Measurements from ENCODE around the gene TRIM69. TPM values are rescaled to one million over a fixed set of nuclear protein-coding genes. Genes with fewer than 3 reads are reported as not detected.
"Not testable (repeated sequence)": the region's sequence is repeated elsewhere in the genome, so short reads cannot be mapped to it uniquely, and the experiment has no call there.

TRIM69 gene, protein sequence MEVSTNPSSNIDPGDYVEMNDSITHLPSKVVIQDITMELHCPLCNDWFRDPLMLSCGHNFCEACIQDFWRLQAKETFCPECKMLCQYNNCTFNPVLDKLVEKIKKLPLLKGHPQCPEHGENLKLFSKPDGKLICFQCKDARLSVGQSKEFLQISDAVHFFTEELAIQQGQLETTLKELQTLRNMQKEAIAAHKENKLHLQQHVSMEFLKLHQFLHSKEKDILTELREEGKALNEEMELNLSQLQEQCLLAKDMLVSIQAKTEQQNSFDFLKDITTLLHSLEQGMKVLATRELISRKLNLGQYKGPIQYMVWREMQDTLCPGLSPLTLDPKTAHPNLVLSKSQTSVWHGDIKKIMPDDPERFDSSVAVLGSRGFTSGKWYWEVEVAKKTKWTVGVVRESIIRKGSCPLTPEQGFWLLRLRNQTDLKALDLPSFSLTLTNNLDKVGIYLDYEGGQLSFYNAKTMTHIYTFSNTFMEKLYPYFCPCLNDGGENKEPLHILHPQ
- total RNA-seq (10 to 100 TPM; 28.9 to 41.8 TPM), polyA plus RNA-seq (ENCODE audit: insufficient read length in 2 of 2) (10 to 100 TPM; 50.4 to 55.1 TPM)
- long read RNA-seq, donor 1, transcript TRIM69-207 (2 exons, 3,190 nt), result major isoform, 20 of 20 reads
- long read RNA-seq, donor 1, partial matches to known transcripts, result 0 of 20 reads
- long read RNA-seq, donor 1, other reads (novel, unspliced or antisense), result 0 of 20 reads
- long read RNA-seq, donor 2, transcript TRIM69-207 (2 exons, 3,190 nt), result major isoform, 15 of 15 reads
- long read RNA-seq, donor 2, partial matches to known transcripts, result 0 of 15 reads
- long read RNA-seq, donor 2, other reads (novel, unspliced or antisense), result 0 of 15 reads
- long read RNA-seq, donor 3, transcript TRIM69-207 (2 exons, 3,190 nt), result major isoform, 11 of 11 reads
- long read RNA-seq, donor 3, partial matches to known transcripts, result 0 of 11 reads
- long read RNA-seq, donor 3, other reads (novel, unspliced or antisense), result 0 of 11 reads
- long read RNA-seq, donor 4, transcript TRIM69-207 (2 exons, 3,190 nt), result major isoform, 13 of 14 reads
- long read RNA-seq, donor 4, partial matches to known transcripts, result 0 of 14 reads
- long read RNA-seq, donor 4, other reads (novel, unspliced or antisense), result 0 of 14 reads

- peaks cover 2% of the 10 kb centered on the region for H3K36me3 ChIP-seq (ENCODE audit: control insufficient read depth, insufficient read depth, low read length)
- H3K27ac ChIP-seq (ENCODE audit: low read depth, low read length), result no peak within 1 kb of the TSS
- H3K4me3 ChIP-seq (ENCODE audit: low read depth, low read length), result no peak within 1 kb of the TSS
- 60% methylated on average over 1 of the region's 3 CpGs for WGBS (ENCODE audit: insufficient coverage)
- no peaks in the 10 kb centered on the region for H3K27me3 ChIP-seq (ENCODE audit: control insufficient read depth, insufficient read depth, low read length)
- H3K9me3 ChIP-seq (ENCODE audit: control insufficient read depth, insufficient read depth, low read length), result no peaks in the 10 kb centered on the region
- no peak for DNase-seq (ENCODE audit: low read depth in 4 of 6, low spot score in 6 of 6)
- H3K4me1 ChIP-seq (ENCODE audit: control insufficient read depth, insufficient read depth, low read length), result no peaks in the 10 kb centered on the region
Measured at GRCh38 chr15:44736181-44736765, at the start of gene TRIM69. Gene TRIM69 (plus strand): TSS chr15:44736528. CDS start chr15:44736705, 177 bp downstream.

GRCh38 chr15:44689318-44689717 is 47.0 kb upstream of the TRIM69 start:
- H3K27me3 ChIP-seq (ENCODE audit: control insufficient read depth, insufficient read depth, low read length); H3K9me3 ChIP-seq (ENCODE audit: control insufficient read depth, insufficient read depth, low read length); H3K36me3 ChIP-seq (ENCODE audit: control insufficient read depth, insufficient read depth, low read length); DNase-seq (ENCODE audit: low read depth in 4 of 6, low spot score in 6 of 6); H3K4me3 ChIP-seq (ENCODE audit: low read depth, low read length); H3K27ac ChIP-seq (ENCODE audit: low read depth, low read length); H3K4me1 ChIP-seq (ENCODE audit: control insufficient read depth, insufficient read depth, low read length): not testable (repeated sequence)
- WGBS (ENCODE audit: insufficient coverage), result no CpG with 5 or more reads among the region's 2 CpGs

DNA sequence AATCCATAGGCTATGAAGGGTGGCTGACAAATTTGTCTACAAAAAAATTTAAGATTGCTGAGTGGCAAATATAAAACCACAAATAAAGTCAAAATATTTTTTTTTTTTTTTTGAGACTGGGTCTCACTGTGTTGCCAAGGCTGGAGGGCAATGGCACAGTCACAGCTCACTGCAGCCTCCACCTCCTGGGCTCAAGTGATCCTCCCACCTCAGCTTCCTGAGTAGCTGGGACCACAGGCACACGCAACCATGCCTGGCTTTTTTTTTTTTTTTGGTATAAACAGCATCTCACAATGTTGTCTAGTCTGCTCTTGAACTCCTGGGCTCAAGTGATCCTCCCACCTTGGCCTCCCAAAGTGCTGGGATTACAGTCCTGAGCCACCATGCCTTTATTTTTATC is 46.1 kb upstream of the TRIM69 start:
- H3K4me3 ChIP-seq (ENCODE audit: low read depth, low read length); DNase-seq (ENCODE audit: low read depth in 4 of 6, low spot score in 6 of 6); H3K9me3 ChIP-seq (ENCODE audit: control insufficient read depth, insufficient read depth, low read length); H3K36me3 ChIP-seq (ENCODE audit: control insufficient read depth, insufficient read depth, low read length); H3K27me3 ChIP-seq (ENCODE audit: control insufficient read depth, insufficient read depth, low read length); H3K27ac ChIP-seq (ENCODE audit: low read depth, low read length); H3K4me1 ChIP-seq (ENCODE audit: control insufficient read depth, insufficient read depth, low read length): not testable (repeated sequence)
- WGBS (ENCODE audit: insufficient coverage), result 20% methylated on average over 1 of the region's 1 CpG

DNA sequence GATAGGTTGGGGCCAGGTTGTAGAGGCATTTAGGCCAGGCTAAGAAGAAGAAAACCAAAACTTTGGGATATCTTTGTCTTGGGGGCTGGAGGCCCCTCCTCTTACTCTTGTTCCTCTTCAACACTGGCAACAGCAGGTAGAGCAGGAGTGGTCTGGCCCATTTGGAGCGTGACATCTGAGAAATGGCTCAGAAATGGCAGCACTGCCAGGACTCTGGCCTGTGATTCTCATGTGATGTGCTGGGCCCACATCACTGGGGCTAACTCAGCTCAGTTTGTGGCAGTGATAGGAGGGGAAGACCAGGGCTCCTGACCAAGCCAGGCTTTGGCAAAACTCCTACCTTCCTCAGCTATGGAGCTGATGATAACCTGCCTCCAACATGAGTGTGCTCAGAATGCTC is 43.7 kb upstream of the TRIM69 start:
- 88% methylated on average over 1 of the region's 1 CpG for WGBS (ENCODE audit: insufficient coverage)
- H3K27me3 ChIP-seq (ENCODE audit: control insufficient read depth, insufficient read depth, low read length), result no peaks in the 10 kb centered on the region

GRCh38 chr15:44694416-44694815 is 41.9 kb upstream of the TRIM69 start:
- WGBS (ENCODE audit: insufficient coverage), result 94% methylated on average over 3 of the region's 4 CpGs
- no peaks in the 10 kb centered on the region for H3K4me1 ChIP-seq (ENCODE audit: control insufficient read depth, insufficient read depth, low read length)
- H3K9me3 ChIP-seq (ENCODE audit: control insufficient read depth, insufficient read depth, low read length), result no peaks in the 10 kb centered on the region
- H3K27ac ChIP-seq (ENCODE audit: low read depth, low read length), result no peak overlapping the region
- DNase-seq (ENCODE audit: low read depth in 4 of 6, low spot score in 6 of 6), result no peak
- no peaks in the 10 kb centered on the region for H3K27me3 ChIP-seq (ENCODE audit: control insufficient read depth, insufficient read depth, low read length)
- H3K4me3 ChIP-seq (ENCODE audit: low read depth, low read length), result no peak overlapping the region
- H3K36me3 ChIP-seq (ENCODE audit: control insufficient read depth, insufficient read depth, low read length), result no peaks in the 10 kb centered on the region

More for the DNA sequence above, 43.7 kb upstream of the TRIM69 start:
- no peak for DNase-seq (ENCODE audit: low read depth in 4 of 6, low spot score in 6 of 6)
- H3K4me3 ChIP-seq (ENCODE audit: low read depth, low read length), result no peak overlapping the region
- H3K4me1 ChIP-seq (ENCODE audit: control insufficient read depth, insufficient read depth, low read length), result no peaks in the 10 kb centered on the region
- H3K36me3 ChIP-seq (ENCODE audit: control insufficient read depth, insufficient read depth, low read length), result no peaks in the 10 kb centered on the region
- no peak overlapping the region for H3K27ac ChIP-seq (ENCODE audit: low read depth, low read length)
- no peaks in the 10 kb centered on the region for H3K9me3 ChIP-seq (ENCODE audit: control insufficient read depth, insufficient read depth, low read length)

GRCh38 chr15:44695294-44695693 is 41.0 kb upstream of the TRIM69 start:
- no peak overlapping the region for H3K4me3 ChIP-seq (ENCODE audit: low read depth, low read length)
- H3K36me3 ChIP-seq (ENCODE audit: control insufficient read depth, insufficient read depth, low read length), result no peaks in the 10 kb centered on the region
- no peak overlapping the region for H3K27ac ChIP-seq (ENCODE audit: low read depth, low read length)
- H3K9me3 ChIP-seq (ENCODE audit: control insufficient read depth, insufficient read depth, low read length), result no peaks in the 10 kb centered on the region
- 70% methylated on average over 2 of the region's 3 CpGs for WGBS (ENCODE audit: insufficient coverage)
- no peak for DNase-seq (ENCODE audit: low read depth in 4 of 6, low spot score in 6 of 6)
- H3K27me3 ChIP-seq (ENCODE audit: control insufficient read depth, insufficient read depth, low read length), result no peaks in the 10 kb centered on the region
- no peaks in the 10 kb centered on the region for H3K4me1 ChIP-seq (ENCODE audit: control insufficient read depth, insufficient read depth, low read length)

GRCh38 chr15:44697014-44697413 is 39.3 kb upstream of the TRIM69 start:
- no peak for DNase-seq (ENCODE audit: low read depth in 4 of 6, low spot score in 6 of 6)
- no peaks in the 10 kb centered on the region for H3K36me3 ChIP-seq (ENCODE audit: control insufficient read depth, insufficient read depth, low read length)
- no peaks in the 10 kb centered on the region for H3K4me1 ChIP-seq (ENCODE audit: control insufficient read depth, insufficient read depth, low read length)
- H3K27ac ChIP-seq (ENCODE audit: low read depth, low read length), result no peak overlapping the region
- H3K4me3 ChIP-seq (ENCODE audit: low read depth, low read length), result no peak overlapping the region
- H3K9me3 ChIP-seq (ENCODE audit: control insufficient read depth, insufficient read depth, low read length), result no peaks in the 10 kb centered on the region
- no peaks in the 10 kb centered on the region for H3K27me3 ChIP-seq (ENCODE audit: control insufficient read depth, insufficient read depth, low read length)

DNA sequence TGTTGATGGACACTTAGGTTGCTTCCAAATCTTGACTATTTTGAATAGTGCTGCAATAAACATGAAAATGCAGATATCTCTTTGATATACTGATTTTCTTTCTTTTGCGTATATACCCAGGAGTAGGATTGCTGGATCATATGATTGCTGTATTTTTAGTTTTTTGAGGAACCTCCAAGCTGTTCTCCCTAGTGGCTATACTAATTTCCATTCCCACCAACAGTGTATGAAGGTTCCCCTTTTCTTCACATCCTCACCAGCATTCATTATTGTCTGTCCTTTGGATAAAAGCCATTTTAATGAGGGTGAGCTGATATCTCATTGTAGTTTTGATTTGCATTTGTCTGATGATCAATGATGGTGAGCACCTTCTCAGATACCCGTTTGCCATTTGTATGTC is 37.7 kb upstream of the TRIM69 start:
- no peak for DNase-seq (ENCODE audit: low read depth in 4 of 6, low spot score in 6 of 6)
- H3K27ac ChIP-seq (ENCODE audit: low read depth, low read length), result no peak overlapping the region
- WGBS (ENCODE audit: insufficient coverage), result no CpG with 5 or more reads among the region's 2 CpGs
- H3K4me1 ChIP-seq (ENCODE audit: control insufficient read depth, insufficient read depth, low read length), result no peaks in the 10 kb centered on the region
- no peaks in the 10 kb centered on the region for H3K27me3 ChIP-seq (ENCODE audit: control insufficient read depth, insufficient read depth, low read length)
- no peaks in the 10 kb centered on the region for H3K36me3 ChIP-seq (ENCODE audit: control insufficient read depth, insufficient read depth, low read length)
- no peaks in the 10 kb centered on the region for H3K9me3 ChIP-seq (ENCODE audit: control insufficient read depth, insufficient read depth, low read length)
- no peak overlapping the region for H3K4me3 ChIP-seq (ENCODE audit: low read depth, low read length)

DNA sequence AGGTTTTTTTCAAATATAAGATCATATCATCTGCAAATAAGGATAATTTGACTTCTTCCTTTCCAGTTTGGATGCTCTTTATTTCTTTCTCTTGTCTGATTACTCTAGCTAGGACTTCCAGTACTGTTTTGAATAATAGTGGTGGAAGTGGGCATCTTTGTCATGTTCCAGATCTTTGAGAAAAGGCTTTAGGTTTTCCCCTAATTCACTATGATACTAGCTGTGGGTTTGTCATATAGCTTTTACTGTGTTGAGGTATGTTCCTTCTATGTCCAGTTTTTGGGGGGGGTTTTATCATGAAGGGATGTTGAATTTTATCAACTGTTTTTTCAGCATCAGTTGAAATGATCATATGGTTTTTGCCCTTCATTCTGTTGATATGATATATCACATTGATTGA is 35.7 kb upstream of the TRIM69 start:
- H3K9me3 ChIP-seq (ENCODE audit: control insufficient read depth, insufficient read depth, low read length); H3K36me3 ChIP-seq (ENCODE audit: control insufficient read depth, insufficient read depth, low read length); H3K27ac ChIP-seq (ENCODE audit: low read depth, low read length); H3K27me3 ChIP-seq (ENCODE audit: control insufficient read depth, insufficient read depth, low read length); DNase-seq (ENCODE audit: low read depth in 4 of 6, low spot score in 6 of 6); H3K4me3 ChIP-seq (ENCODE audit: low read depth, low read length); H3K4me1 ChIP-seq (ENCODE audit: control insufficient read depth, insufficient read depth, low read length): not testable (repeated sequence)
